ENCODE measurements around the gene VEZT.
"Not testable (repeated sequence)": the region's sequence is repeated elsewhere in the genome, so short reads cannot be mapped to it uniquely, and the experiment has no call there.

The VEZT gene

GRCh38 chr12:95258151-95258550 is 40.5 kb downstream of the VEZT start:
- FAIRE-seq: no peak

- FAIRE-seq: no peak
Observed at GRCh38 chr12:95258803-95259202, 41.2 kb downstream of the VEZT start.

GRCh38 chr12:95259368-95259767 is 41.8 kb downstream of the VEZT start:
- no peak for FAIRE-seq

- no peak for FAIRE-seq
Observed at GRCh38 chr12:95261109-95261508, 43.5 kb downstream of the VEZT start.

GRCh38 chr12:95262808-95263207 is 45.2 kb downstream of the VEZT start:
- no peak for FAIRE-seq

- FAIRE-seq: no peak
Observed at GRCh38 chr12:95265765-95266164, 48.2 kb downstream of the VEZT start.

GRCh38 chr12:95266254-95266653 is 48.6 kb downstream of the VEZT start:
- FAIRE-seq: no peak

GRCh38 chr12:95269892-95270291 is 52.3 kb downstream of the VEZT start:
- FAIRE-seq: no peak

- no peak for FAIRE-seq
Observed at GRCh38 chr12:95271465-95271864, 53.9 kb downstream of the VEZT start.

GRCh38 chr12:95277139-95277538 is 59.5 kb downstream of the VEZT start:
- no peak for FAIRE-seq

- no peak for FAIRE-seq
Observed at GRCh38 chr12:95279856-95280255, 62.2 kb downstream of the VEZT start.

GRCh38 chr12:95282266-95282665 is 64.7 kb downstream of the VEZT start:
- no peak for FAIRE-seq

- no peak for FAIRE-seq
Observed at GRCh38 chr12:95283371-95283770, 65.8 kb downstream of the VEZT start.

GRCh38 chr12:95286713-95287112 is 69.1 kb downstream of the VEZT start:
- FAIRE-seq: no peak

GRCh38 chr12:95291501-95291900 is 73.9 kb downstream of the VEZT start:
- no peak for FAIRE-seq

GRCh38 chr12:95298916-95299315 is 81.3 kb downstream of the VEZT start:
- FAIRE-seq: no peak

- no peak for FAIRE-seq
Observed at GRCh38 chr12:95300286-95300685, 82.7 kb downstream of the VEZT start.

- no peak for FAIRE-seq
Observed at GRCh38 chr12:95303476-95303875, 85.9 kb downstream of the VEZT start.

- no peak for FAIRE-seq
Observed at GRCh38 chr12:95304673-95305198, 87.1 kb downstream of the VEZT start.

GRCh38 chr12:95312656-95313055 is 95.0 kb downstream of the VEZT start:
- FAIRE-seq: no peak

GRCh38 chr12:95314756-95315155 is 97.1 kb downstream of the VEZT start:
- FAIRE-seq: not testable (repeated sequence)

- no peak for FAIRE-seq
Observed at GRCh38 chr12:95316798-95317197, 99.2 kb downstream of the VEZT start.

GRCh38 chr12:95318071-95318545 is 100.5 kb downstream of the VEZT start:
- FAIRE-seq: no peak

GRCh38 chr12:95319694-95320331 is 102.2 kb downstream of the VEZT start:
- no peak for FAIRE-seq

Data from G401.6 (cell line).